CD4-positive, alpha-beta T cell treated with Interleukin-2 at 100 ng/mL for 4 hours (primary cell): ENCODE results near the gene RPL27.

ENCODE experiments used
- DNase-seq: peaks from one replicate; pipeline ENCODE4 v3.0.0-alpha.2; 2020; ENCODE audit warnings: low spot score

The RPL27 gene

DNA sequence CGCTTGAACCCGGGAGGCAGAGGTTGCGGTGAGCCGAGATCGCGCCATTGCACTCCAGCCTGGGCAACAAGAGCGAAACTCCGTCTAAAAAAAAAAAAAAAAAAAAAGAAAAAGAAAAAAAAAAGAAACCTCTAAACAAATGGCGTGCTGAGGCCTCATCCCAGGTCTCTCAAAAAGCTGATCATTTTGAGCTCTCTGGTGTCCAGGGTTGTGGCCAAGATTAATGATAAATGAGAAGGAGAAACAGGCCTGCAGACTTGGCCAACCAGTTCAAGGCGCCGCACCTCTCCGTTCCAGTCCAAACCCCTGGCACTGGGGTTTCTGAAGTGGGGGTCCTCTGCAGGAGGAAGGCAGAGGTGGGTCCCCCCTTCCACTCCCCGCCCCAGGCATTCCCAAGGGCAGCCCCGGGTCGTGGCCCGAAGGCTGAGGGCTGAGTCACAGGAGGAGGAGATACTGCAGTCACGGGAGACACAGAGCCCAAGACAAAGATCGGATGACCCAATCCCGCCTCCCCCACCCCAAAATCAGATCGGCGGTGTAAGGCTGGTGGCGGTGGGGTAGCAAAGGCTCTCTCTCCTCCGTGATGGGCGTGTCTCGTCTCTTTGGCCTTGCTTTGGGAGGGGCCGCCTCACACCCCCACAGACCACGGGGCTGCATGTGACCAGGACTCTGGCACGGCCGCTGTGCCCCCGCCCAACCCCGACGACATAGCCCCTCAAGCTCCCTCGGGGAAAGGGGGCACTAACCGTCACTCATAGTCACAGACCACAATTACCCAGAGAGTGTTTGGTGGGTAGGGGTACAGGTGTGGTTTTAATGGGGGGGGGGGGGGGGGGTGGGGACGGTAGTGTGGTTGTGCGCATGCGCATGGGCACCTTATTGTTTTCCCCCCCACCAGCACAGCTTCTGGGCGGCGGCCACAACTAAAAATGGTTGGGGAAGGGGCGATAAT, 22.8 kb downstream of the RPL27 start:
- peak; percentile 26 for DNase-seq

- peak; percentile 62 for DNase-seq
Observed at GRCh38 chr17:43021741-43022512, 23.7 kb downstream of the RPL27 start, which contains the start of gene VAT1. TSS of gene VAT1 (minus strand) at chr17:43022385. CDS start at chr17:43022322, 63 bp downstream.

GRCh38 chr17:43024407-43025289, 26.4 kb downstream of the RPL27 start, which contains the start of gene RND2:
TSS of gene RND2 (plus strand) at chr17:43025231. CDS start at chr17:43025348, 117 bp downstream.
- peak; percentile 86 for DNase-seq

DNA sequence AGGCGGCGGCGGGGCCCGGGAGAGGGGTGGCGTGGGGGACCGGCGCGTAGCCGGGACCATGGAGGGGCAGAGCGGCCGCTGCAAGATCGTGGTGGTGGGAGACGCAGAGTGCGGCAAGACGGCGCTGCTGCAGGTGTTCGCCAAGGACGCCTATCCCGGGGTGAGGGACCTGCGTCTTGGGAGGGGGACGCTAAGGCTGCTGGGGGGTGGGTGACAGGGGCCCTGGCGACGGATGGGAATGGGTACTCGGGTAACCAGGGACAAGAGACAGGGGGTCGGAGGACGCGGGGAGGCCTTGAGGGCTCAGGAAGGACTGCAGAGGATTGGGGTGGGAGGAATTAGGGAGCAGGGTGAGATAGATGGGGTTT, 27.1 kb downstream of the RPL27 start:
- no peak for DNase-seq

GRCh38 chr17:43025766-43026537, 27.7 kb downstream of the RPL27 start:
- DNase-seq = no peak

DNA sequence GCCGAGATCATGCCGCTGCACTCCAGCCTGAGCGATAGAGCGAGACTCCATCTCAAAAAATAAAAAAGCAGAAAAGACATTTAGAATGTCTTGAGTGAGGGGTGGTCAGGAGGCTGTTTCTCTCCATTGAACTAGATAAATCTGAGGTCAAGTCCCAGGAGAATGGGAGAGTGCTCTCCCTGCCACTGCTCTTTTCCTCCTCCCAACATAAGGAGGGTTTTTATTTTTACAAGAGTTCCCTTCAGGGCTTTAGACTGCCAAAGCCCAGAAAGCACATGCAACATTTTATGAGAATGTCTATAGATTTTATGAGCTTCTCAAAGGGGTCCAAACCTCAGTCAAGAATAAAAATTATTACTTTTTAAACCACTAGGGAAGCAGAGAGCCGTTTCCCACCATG, 28.4 kb downstream of the RPL27 start:
- DNase-seq = no peak

- no peak for DNase-seq
Observed at GRCh38 chr17:43027091-43028032, 29.1 kb downstream of the RPL27 start.

DNA sequence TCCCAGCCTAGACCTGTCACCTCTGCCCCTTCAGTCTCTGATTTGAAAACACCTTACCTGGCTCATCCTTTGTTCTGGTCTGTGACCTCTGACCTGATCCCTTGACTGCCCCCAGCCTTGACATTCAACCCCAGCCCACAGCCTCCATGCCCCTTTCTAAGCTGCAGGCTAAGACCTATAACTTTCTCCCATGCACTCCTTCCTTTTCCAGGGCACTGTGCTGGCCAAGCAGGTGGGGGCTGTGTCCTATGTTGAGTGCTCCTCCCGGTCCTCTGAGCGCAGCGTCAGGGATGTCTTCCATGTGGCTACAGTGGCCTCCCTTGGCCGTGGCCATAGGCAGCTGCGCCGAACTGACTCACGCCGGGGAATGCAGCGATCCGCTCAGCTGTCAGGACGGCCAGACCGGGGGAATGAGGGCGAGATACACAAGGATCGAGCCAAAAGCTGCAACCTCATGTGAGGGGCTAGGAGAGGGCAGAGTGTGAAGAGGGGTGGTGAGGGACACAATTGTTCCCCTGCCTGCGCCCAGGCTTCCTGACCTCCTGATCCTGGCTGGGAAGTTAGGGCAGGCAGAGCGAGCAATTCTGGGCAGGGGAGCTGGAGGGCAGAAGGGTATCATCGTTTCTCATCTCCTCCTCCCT, 30.1 kb downstream of the RPL27 start:
- DNase-seq = no peak

GRCh38 chr17:43030137-43030767, 32.0 kb downstream of the RPL27 start:
- no peak for DNase-seq

DNA sequence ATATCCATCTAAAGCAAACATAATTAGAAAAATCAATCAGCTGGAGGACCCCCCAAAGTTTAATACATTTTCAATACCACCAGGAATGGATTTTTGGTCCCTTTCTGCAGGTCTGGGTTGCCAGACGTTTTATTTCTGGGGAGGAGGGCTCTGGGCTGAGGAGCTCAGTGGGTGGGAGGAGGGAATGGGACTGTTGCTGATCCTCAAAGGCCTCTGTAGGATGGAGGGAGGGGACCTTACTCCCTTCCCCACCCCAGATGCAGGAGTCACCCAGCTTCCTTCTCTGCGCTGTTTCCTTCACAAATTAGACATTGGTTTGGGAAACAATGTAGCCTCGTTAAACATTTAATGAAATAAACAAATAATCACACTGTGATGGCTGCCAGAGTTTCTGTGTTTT, 33.4 kb downstream of the RPL27 start:
- DNase-seq = no peak

DNA sequence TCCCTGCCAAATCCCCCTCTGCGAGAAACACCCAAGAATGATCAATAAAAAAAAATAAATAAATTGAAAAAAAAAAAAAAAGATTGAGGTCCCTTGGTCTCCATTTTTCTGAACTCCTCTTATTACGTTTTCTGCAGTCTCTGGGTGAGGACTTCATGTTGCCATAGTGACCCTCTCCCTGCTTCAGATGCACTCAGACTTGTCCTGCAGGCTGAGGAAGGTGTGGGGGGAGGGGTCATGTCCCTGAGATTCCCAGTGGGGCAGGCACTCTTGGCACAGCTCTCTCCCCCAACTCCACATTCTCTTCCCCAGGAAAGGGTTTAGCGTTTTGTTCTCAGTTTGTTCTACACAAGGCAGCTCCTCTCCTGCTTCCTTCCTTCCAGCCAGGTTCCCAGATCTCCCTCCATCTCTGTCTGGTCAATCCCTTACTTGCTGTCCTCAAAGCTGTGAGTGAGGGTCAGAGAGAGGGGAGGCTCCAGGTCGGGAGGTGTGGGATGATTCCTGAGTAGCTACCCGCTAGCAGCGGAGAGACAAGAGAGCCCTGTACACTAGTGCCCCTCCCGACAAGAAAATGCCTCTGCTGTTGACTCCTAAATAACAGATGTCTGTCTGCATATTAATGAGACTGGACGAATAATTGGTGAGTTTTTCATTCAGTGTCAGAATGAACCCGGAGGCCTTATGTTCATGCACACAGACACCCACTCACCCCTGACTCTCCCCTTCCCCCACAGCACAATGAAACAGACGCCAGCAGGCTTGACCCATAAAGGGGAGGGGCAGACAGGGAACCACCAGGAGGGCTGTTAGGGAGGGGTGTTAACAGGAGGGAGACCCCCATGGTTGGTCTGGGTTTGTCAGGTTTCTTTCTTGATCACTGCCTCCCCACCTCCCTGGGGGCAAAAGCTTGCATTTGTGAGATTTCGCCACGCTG, 36.0 kb downstream of the RPL27 start:
- no peak for DNase-seq

GRCh38 chr17:43034894-43035293, 36.7 kb downstream of the RPL27 start:
- no peak for DNase-seq

- no peak for DNase-seq
Observed at GRCh38 chr17:43039646-43040045, 41.4 kb downstream of the RPL27 start.

GRCh38 chr17:43040655-43041054, 42.4 kb downstream of the RPL27 start:
- no peak for DNase-seq

GRCh38 chr17:43042025-43042628, 43.9 kb downstream of the RPL27 start:
- DNase-seq = no peak

GRCh38 chr17:43043307-43043706, 45.1 kb downstream of the RPL27 start:
- DNase-seq = no peak

- DNase-seq = no peak
Observed at GRCh38 chr17:43044024-43044423, 45.8 kb downstream of the RPL27 start.
